ENCODE data around the gene SUPT3H.

Gene SUPT3H

DNA sequence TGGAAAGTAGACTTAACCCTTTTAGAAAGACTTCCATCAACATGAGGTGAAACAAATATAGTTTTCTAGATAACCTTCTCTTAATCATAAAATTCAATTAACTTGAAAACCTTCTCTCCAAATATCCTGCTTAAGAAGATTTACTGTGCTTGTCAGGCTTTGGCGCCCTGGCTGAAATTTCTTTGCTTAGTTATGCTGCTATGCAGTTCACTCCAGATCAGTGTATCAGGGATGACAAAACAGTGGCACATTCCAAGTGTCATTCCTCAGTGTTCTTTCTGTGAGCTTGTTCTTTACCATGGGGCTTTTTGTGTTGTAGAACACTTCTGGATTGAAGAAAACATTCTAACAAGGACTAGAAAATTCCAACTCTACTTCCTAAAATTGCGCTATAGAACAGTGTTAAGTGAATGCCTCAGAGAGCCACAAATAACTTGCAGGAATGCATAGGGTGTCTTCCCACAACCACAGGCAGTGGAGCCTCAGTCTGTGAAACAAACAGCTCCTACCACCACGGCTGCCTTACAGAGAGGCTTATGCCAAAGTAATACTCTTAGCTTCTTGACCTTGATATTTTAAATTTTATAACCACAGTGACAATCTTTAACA, 546.6 kb downstream of the SUPT3H start:
- TF ChIP-seq, protein P1, sequence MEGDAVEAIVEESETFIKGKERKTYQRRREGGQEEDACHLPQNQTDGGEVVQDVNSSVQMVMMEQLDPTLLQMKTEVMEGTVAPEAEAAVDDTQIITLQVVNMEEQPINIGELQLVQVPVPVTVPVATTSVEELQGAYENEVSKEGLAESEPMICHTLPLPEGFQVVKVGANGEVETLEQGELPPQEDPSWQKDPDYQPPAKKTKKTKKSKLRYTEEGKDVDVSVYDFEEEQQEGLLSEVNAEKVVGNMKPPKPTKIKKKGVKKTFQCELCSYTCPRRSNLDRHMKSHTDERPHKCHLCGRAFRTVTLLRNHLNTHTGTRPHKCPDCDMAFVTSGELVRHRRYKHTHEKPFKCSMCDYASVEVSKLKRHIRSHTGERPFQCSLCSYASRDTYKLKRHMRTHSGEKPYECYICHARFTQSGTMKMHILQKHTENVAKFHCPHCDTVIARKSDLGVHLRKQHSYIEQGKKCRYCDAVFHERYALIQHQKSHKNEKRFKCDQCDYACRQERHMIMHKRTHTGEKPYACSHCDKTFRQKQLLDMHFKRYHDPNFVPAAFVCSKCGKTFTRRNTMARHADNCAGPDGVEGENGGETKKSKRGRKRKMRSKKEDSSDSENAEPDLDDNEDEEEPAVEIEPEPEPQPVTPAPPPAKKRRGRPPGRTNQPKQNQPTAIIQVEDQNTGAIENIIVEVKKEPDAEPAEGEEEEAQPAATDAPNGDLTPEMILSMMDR (conservative IDR thresholded peaks at IDR 0.05): no peak
- no peak overlapping the region for H3K27ac ChIP-seq

DNA sequence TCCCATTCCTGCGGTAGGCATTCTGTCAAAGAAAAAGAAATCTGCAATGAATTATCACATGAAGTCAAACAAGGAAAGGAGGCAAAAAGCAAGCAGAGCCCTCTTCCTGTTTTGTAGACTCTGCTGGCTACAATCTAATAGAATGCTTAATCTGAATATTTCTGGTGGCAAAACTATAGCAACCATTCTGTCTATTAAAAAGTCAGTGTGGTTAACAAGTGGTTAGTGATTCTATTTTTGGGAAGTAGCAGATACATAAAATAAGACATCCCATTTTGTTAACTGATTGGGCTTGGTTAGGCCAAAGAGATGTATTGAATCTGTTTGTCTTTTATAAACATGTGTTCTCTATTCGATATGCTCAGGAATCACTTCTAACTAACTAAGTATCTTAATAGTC, 547.9 kb downstream of the SUPT3H start:
- TF ChIP-seq, protein P1 (conservative IDR thresholded peaks at IDR 0.05): no peak
- peak overlapping the region; percentile 92; the same call in 1 of the 2 replicates for H3K27ac ChIP-seq

DNA sequence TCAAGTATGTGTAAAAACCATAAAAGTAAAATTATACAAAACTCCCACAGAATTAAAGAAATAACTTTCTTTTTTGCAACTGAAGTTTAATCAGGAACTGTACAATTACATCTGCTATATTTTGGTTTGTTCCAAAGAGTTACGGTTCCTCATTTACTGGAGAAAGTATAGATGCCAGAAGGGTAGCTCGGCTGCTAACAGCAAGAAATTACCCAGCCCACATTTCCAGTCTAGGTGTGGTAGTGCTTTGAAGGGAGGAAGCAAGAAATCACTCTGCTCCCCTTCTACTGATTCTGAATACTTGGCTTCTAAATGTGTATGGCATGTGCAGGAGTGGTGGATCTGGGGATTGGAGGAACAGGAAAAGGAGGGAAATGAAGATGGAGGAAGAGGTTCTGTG, 549.0 kb downstream of the SUPT3H start:
- peak overlapping the region; percentile 92 for H3K27ac ChIP-seq
- TF ChIP-seq, protein P1 (conservative IDR thresholded peaks at IDR 0.05): no peak

DNA sequence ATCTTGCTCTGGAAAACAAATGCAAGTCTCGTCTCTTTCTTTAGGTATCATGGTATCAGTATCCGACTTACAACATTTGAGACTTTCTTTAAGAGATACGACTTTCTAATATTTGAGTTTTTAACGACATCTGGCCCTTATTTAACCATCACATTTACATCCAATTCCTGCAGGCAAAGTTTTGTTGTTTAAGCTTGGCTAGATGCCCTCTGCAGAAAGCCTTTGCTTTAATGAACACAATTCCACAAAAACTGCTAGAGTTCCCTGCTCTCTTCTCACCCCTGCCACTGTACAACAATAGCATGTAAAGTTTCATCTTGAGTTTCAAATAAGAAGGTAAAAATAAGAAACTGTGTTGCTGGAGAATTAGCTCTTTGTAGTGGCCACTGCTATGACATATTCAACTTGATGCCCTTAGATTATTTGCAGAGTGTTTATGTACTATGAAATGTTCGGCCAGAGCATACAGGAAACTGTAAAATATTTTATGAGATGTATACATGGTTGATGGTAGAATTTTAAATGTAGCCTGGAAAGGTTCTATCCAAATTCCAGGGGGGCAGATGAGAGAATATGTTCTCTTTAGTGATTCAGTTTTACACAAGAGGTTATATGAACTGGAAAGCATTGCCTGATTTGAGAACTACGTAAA, 551.6 kb downstream of the SUPT3H start:
- peak overlapping the region; percentile 92 for H3K27ac ChIP-seq
- TF ChIP-seq, protein P1 (conservative IDR thresholded peaks at IDR 0.05): no peak

DNA sequence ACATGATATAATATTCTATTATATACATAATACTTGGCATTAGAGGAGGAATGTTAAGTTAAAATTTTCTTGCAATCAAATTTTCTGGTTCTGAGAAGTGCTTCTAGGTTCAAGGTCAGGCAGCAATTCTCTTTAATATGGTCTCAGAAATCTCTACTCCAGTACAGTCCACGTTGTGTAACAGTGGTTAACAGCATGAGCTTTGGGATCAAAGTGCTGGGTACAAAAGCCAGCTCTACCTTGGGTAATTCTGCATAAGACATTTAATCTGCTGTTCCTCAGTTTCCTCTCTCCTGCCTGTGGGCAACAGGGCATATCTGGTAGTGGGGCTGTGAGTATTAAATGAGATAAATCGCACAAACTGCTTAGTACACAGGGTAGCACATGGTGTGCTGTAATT, 552.5 kb downstream of the SUPT3H start:
- peak overlapping the region; percentile 92 for H3K27ac ChIP-seq
- TF ChIP-seq, protein P1 (conservative IDR thresholded peaks at IDR 0.05): no peak

DNA sequence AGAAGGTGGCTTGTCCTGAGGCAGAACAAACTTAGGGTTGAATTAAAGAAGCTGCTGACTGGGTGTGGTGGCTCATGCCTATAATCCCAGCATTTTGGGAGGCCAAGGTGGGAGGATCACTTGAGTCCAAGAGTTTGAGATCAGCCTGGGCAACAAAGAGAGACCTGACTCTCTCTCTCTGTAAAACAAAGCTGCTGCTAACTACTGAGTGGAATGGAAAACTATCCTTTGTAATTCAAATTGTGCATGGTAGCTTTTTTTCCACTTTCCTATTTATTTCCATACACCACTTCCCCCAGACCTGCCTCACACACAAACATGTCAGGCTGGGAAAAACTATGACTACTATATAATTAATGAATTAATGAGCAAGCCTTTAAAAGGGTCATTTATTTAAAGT, 553.2 kb downstream of the SUPT3H start:
- TF ChIP-seq, protein P1 (conservative IDR thresholded peaks at IDR 0.05): no peak
- H3K27ac ChIP-seq: peak overlapping the region; percentile 92

DNA sequence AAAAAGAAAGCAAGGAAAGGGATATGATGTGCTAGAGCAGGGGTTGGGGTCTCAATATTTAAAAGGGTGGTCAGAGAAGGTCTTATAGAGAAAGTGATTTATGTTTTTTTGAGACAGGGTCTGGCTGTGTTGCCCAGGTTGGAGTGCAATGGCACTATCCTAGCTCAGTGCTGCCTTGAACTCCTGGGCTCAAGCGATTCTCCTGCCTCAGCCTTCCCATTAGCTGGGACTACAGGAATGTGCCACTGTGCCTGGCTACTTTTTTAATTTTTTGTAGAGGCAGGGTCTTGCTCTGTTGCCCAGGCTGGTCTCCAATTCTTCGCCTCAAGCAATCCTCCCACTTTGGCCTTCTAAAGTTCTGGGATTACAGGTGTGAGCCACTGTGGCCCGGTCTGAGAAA, 557.0 kb downstream of the SUPT3H start:
- TF ChIP-seq, protein P1 (conservative IDR thresholded peaks at IDR 0.05): no peak
- no peak overlapping the region for H3K27ac ChIP-seq

Data from VCaP (cell line).